Lung (tissue), 12 donors: ENCODE results near the gene ZNF83. TPM values are rescaled to one million over a fixed set of nuclear protein-coding genes. Genes with fewer than 3 reads are reported as not detected.

Experiments
- ATAC-seq: fragments of 200-7000 bp; cut with Tn5 transposase; one replicate; pipeline ENCODE4 v1.9.1; 2020; ENCODE audit warnings: moderate number of reproducible peaks; ENCODE audit not compliant: insufficient read depth, low FRiP score
- DNase-seq, 3 donors: peaks; one replicate each; pipeline ENCODE4 v3.0.0-alpha.2; 2013 to 2017
- H3K27ac ChIP-seq, 2 donors: one replicate each; pipeline ENCODE4 v1.5.1; 2013; ENCODE audit warnings: mild to moderate bottlenecking in 2 of 2, moderate library complexity in 2 of 2, control low read depth in 1 of 2, inconsistent platforms in 1 of 2, low read depth in 1 of 2, low read length in 1 of 2
- H3K27me3 ChIP-seq, 3 donors: one replicate each; pipeline ENCODE4 v1.5.1; 2013; ENCODE audit warnings: low read length in 2 of 3; ENCODE audit not compliant: control insufficient read depth in 3 of 3, insufficient read depth in 3 of 3
- H3K36me3 ChIP-seq, 4 donors: one replicate each; pipeline ENCODE4 v1.5.1; 2013; ENCODE audit warnings: low read length in 4 of 4, mild to moderate bottlenecking in 1 of 4, moderate library complexity in 1 of 4; ENCODE audit not compliant: control insufficient read depth in 4 of 4, insufficient read depth in 4 of 4
- H3K4me1 ChIP-seq, 5 donors: one replicate each; pipeline ENCODE4 v1.5.1; 2013; ENCODE audit warnings: low read length in 5 of 5, mild to moderate bottlenecking in 2 of 5, moderate library complexity in 1 of 5; ENCODE audit not compliant: control insufficient read depth in 5 of 5, insufficient read depth in 5 of 5
- H3K4me3 ChIP-seq: one replicate; pipeline ENCODE4 v1.5.1; 2013; ENCODE audit warnings: mild to moderate bottlenecking, control low read depth, moderate library complexity
- H3K9ac ChIP-seq, 2 donors: one replicate each; pipeline ENCODE4 v1.5.1; 2013; ENCODE audit warnings: low read length in 2 of 2, control low read depth in 1 of 2; ENCODE audit not compliant: insufficient read depth in 1 of 2
- H3K9me3 ChIP-seq, 4 donors: one replicate each; pipeline ENCODE4 v1.5.1; 2013; ENCODE audit warnings: low read length in 3 of 4, mild to moderate bottlenecking in 1 of 4, moderate library complexity in 1 of 4; ENCODE audit not compliant: control insufficient read depth in 4 of 4, insufficient read depth in 3 of 4
- WGBS, 2 donors: extraction: QIAGEN DNeasy Blood & Tissue Kit; methylation state at CpG; one replicate each; pipeline ENCODE4 v1.1.7; 2013; 5-methylcytosine and 5-hydroxymethylcytosine counted together
- polyA plus RNA-seq, 2 donors: library from polyadenylated mRNA; stranded (reverse); fragments of 200-250 nt; gene quantifications; one replicate each; pipeline ENCODE4 v1.2.1, GENCODE V29; 2013
- total RNA-seq, 2 donors: library from RNA; depleted of rRNA in 1 of 2; stranded (reverse); fragments of >200 nt in 1 of 2; gene quantifications; one replicate each; pipeline ENCODE4 v1.2.1, GENCODE V29; 2014 to 2021
- TF ChIP-seq, protein P1 (sequence below): IDR thresholded peaks from 2 replicates; pipeline ENCODE4 v1.5.1; 2012; ENCODE audit warnings: mild to moderate bottlenecking; ENCODE audit errors: control extremely low read depth, extremely low read depth
- donor health status: control.
- donor health status: control.
- donor health status: Bipolar disorder and iron deficiency.
- donor health status: healthy.
- donor health status: DM: yes; HTN: yes; CAD: no.

The ZNF83 gene
- total and polyA plus RNA-seq, 4 donors = 14.8 to 118 (median 46.2) TPM

DNA sequence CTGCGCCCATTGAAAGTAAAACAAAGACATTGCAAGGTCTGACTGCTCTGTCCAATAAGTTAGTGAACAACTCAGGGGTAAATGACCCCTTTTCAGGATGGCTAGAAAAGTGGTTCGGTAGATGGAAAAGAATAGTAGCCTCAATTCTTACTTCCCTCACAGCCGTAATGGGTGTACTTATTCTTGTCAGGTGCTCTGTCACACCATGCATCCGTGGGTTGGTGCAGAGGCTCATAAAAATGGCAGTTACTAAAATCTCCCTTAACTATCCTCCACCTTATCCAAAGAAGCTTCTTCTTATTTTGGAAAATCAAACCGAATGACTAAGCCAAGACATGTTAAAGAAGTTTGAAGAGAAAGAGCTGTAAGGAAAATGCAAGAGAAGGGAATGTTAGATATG lies 31.4 kb upstream of the ZNF83 start:
- H3K4me1 ChIP-seq = peaks cover 0 to 4% (median 0%) of the 10 kb centered on the region in 5 donors
- no peak overlapping the region for H3K4me3 ChIP-seq
- TF ChIP-seq, protein P1, sequence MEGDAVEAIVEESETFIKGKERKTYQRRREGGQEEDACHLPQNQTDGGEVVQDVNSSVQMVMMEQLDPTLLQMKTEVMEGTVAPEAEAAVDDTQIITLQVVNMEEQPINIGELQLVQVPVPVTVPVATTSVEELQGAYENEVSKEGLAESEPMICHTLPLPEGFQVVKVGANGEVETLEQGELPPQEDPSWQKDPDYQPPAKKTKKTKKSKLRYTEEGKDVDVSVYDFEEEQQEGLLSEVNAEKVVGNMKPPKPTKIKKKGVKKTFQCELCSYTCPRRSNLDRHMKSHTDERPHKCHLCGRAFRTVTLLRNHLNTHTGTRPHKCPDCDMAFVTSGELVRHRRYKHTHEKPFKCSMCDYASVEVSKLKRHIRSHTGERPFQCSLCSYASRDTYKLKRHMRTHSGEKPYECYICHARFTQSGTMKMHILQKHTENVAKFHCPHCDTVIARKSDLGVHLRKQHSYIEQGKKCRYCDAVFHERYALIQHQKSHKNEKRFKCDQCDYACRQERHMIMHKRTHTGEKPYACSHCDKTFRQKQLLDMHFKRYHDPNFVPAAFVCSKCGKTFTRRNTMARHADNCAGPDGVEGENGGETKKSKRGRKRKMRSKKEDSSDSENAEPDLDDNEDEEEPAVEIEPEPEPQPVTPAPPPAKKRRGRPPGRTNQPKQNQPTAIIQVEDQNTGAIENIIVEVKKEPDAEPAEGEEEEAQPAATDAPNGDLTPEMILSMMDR = no peak
- no peaks in the 10 kb centered on the region for H3K27me3 ChIP-seq
- no peak overlapping the region for H3K9ac ChIP-seq
- H3K27ac ChIP-seq = no peak overlapping the region
- no peak for ATAC-seq
- DNase-seq = no peak
- H3K9me3 ChIP-seq = peaks cover 0 to 5% (median 0%) of the 10 kb centered on the region in 4 donors
- 94 to 96% methylated on average over 5 of the region's 5 CpGs for WGBS, 2 donors
- H3K36me3 ChIP-seq = peaks cover 0 to 6% (median 0%) of the 10 kb centered on the region in 4 donors

DNA sequence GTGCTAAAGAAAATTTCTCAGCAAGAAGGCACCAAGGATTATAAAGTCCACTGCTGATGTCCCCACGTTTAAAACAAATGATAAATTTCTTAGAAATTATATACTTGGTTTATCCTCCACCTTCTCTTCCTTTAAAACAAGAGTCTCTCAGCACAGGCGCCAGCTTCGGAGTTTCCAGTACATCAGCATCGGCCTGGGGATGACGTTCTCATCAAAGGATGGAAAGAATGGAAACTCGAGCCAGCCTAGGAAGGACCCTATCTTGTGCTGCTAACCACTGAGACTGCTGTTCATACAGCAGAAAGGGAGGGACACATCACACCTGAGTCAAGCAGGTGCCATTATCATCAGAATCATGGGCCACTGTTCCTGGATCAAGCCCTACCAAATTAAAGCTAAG lies 29.8 kb upstream of the ZNF83 start:
- WGBS, 2 donors = 88 to 89% methylated on average over 6 of the region's 6 CpGs
- TF ChIP-seq, protein P1 = no peak

DNA sequence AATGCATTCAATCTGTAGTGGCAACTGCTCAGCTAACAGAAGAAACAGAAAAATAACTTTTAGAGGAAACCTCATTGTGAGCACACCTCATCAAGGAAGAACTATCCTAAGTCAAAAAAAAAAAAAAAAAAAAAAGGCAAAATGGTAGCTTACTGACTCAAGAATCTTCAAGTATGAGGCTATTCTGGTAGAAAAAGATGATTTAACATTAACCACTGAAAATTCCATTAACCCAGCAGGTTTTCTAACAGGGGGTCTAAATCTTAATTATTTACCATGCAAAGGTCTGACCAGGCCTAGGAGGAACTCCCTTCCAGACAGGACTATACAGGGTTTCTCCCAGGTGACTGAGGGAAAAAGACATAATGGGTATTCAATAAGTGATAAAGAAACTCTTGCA lies 28.4 kb upstream of the ZNF83 start:
- TF ChIP-seq, protein P1 = no peak
- Histone ChIP-seq H3K36me3 (peaks cover 0 to 8% (median 0%) of the 10 kb centered on the region in 4 donors), H3K4me1 (no peaks in the 10 kb centered on the region), H3K9me3 (peaks cover 0 to 8% (median 0%) of the 10 kb centered on the region in 4 donors), H3K9ac (no peak overlapping the region), H3K27me3 (no peaks in the 10 kb centered on the region), H3K27ac (no peak overlapping the region), H3K4me3 (no peak overlapping the region)
- ATAC-seq (no peak), DNase-seq (no peak)

More for the DNA sequence above, 29.8 kb upstream of the ZNF83 start:
- peaks cover 0 to 5% (median 0%) of the 10 kb centered on the region in 4 donors for H3K9me3 ChIP-seq
- DNase-seq = no peak
- H3K27me3 ChIP-seq = no peaks in the 10 kb centered on the region
- peaks cover 0 to 6% (median 0%) of the 10 kb centered on the region in 4 donors for H3K36me3 ChIP-seq
- peaks cover 0 to 1% (median 0%) of the 10 kb centered on the region in 5 donors for H3K4me1 ChIP-seq
- H3K9ac ChIP-seq = no peak overlapping the region
- H3K27ac ChIP-seq = no peak overlapping the region
- no peak for ATAC-seq
- no peak overlapping the region for H3K4me3 ChIP-seq

DNA sequence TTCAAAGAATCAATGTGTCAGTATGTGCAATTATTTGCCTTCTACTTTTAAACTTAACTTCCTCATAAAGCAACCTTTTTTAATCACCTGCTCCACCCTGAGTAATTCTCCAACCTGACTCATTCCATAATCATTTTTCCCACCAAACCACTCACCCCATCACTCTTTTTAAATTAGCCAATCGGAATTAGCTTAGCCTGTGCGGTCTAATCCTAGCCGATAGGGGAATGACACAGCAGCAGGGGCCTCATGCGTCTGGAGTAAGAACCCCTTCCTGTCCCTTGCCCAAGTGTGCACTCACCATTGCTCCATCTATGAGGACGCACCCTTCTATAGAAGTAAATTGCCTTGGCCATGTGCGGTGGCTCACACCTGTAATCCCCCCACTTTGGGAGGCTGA lies 27.4 kb upstream of the ZNF83 start:
- DNase-seq (no peak), ATAC-seq (no peak)
- peaks cover 0 to 8% (median 0%) of the 10 kb centered on the region in 4 donors for H3K9me3 ChIP-seq
- H3K36me3 ChIP-seq = peaks cover 0 to 8% (median 0%) of the 10 kb centered on the region in 4 donors
- no peaks in the 10 kb centered on the region for H3K27me3 ChIP-seq
- no peak overlapping the region for H3K4me3 ChIP-seq
- WGBS, 2 donors = 79 to 97% methylated on average over 6 of the region's 6 CpGs
- H3K4me1 ChIP-seq = no peaks in the 10 kb centered on the region
- TF ChIP-seq, protein P1 = no peak
- H3K9ac ChIP-seq = no peak overlapping the region
- H3K27ac ChIP-seq = no peak overlapping the region
